Left colon (tissue), 2 donors: ENCODE data around the gene SLC28A3. TPM values are rescaled to one million over a fixed set of nuclear protein-coding genes. Genes with fewer than 3 reads are reported as not detected.

Experiments
- ATAC-seq: fragments of 200-7000 bp; cut with Tn5 transposase; one replicate; pipeline ENCODE4 v1.9.1; 2020; ENCODE audit warnings: mild to moderate bottlenecking, moderate library complexity
- DNase-seq, 2 donors: peaks; one replicate each; pipeline ENCODE4 v3.0.0-alpha.2; 2020
- intact Hi-C, 2 donors: fragments of 100-400 bp; cut with DNase I in 1 of 2; cut with micrococcal nuclease in 1 of 2; formaldehyde crosslinking; loops; one replicate each; pipeline versions ENCODE4 v1.11.2 to v1.14.0; 2022; cut with DNase I, micrococcal nuclease
- total RNA-seq, 2 donors: library from RNA; stranded (reverse); fragmentation: NEBNext Ultra II Directional; extraction: Animal tissue kit (Norgen Biotek cat#: 25700); gene quantifications; one replicate each; pipeline ENCODE4 v1.2.1, GENCODE V29; 2021
- donor health status: DM: no; HTN: no; CAD: no.
- donor health status: DM: yes; HTN: yes; CAD: no.

SLC28A3 gene
- total RNA-seq, 2 donors from 2014 or later = 0.84 to 1.5 TPM

- intact Hi-C loops = no loop called here
- DNase-seq (no peak), ATAC-seq (no peak)
Measured at GRCh38 chr9:84357275-84357674, 16.7 kb upstream of the SLC28A3 start.

GRCh38 chr9:84354035-84354434 is 13.5 kb upstream of the SLC28A3 start:
- DNase-seq = no peak
- intact Hi-C loops = no loop called here
- no peak for ATAC-seq

GRCh38 chr9:84349671-84350070 is 9.1 kb upstream of the SLC28A3 start:
- DNase-seq (no peak), ATAC-seq (peak; percentile 44)
- intact Hi-C loops = no loop called here

- DNase-seq (no peak), ATAC-seq (no peak)
- intact Hi-C loops = no loop called here
Measured at GRCh38 chr9:84343111-84343521, 2.6 kb upstream of the SLC28A3 start.

- DNase-seq (peak in 1 of 2 donors; percentile 14), ATAC-seq (peak; percentile 25)
- intact Hi-C loops = no loop called here
Measured at GRCh38 chr9:84339962-84340361, 596 bp downstream of the SLC28A3 start.

GRCh38 chr9:84339503-84339902 is 1.1 kb downstream of the SLC28A3 start:
- intact Hi-C loops = no loop called here
- ATAC-seq = peak; percentile 12
- no peak for DNase-seq

- ATAC-seq (peak; percentile 65), DNase-seq (no peak)
- intact Hi-C loops = no loop called here
Measured at GRCh38 chr9:84338792-84339191, 1.8 kb downstream of the SLC28A3 start.

- intact Hi-C loops = no loop called here
- ATAC-seq = peak; percentile 56
- peak in 1 of 2 donors; percentile 18 for DNase-seq
Measured at GRCh38 chr9:84337252-84337651, 3.3 kb downstream of the SLC28A3 start.

GRCh38 chr9:84331119-84331809 is 9.3 kb downstream of the SLC28A3 start:
- ATAC-seq (peak; percentile 79), DNase-seq (peak in 1 of 2 donors; percentile 10)
- intact Hi-C loops = no loop called here

GRCh38 chr9:84330246-84330645 is 10.3 kb downstream of the SLC28A3 start:
- no peak for DNase-seq
- no peak for ATAC-seq

GRCh38 chr9:84327184-84327583 is 13.4 kb downstream of the SLC28A3 start:
- DNase-seq (no peak), ATAC-seq (no peak)
- intact Hi-C loops = no loop called here

More at GRCh38 chr9:84330246-84330645, 10.3 kb downstream of the SLC28A3 start:
- intact Hi-C loops = no loop called here

- ATAC-seq (peak; percentile 79), DNase-seq (no peak)
- intact Hi-C loops = no loop called here
Measured at GRCh38 chr9:84325347-84325973, 15.1 kb downstream of the SLC28A3 start.

- peak; percentile 31 for ATAC-seq
- intact Hi-C loops = no loop called here
- no peak for DNase-seq
Measured at GRCh38 chr9:84324811-84325210, 15.7 kb downstream of the SLC28A3 start.

GRCh38 chr9:84323858-84324257 is 16.7 kb downstream of the SLC28A3 start:
- intact Hi-C loops = no loop called here
- ATAC-seq (peak; percentile 21), DNase-seq (no peak)

GRCh38 chr9:84322828-84323227 is 17.7 kb downstream of the SLC28A3 start:
- ATAC-seq (no peak), DNase-seq (no peak)
- intact Hi-C loops = no loop called here

- DNase-seq (no peak), ATAC-seq (no peak)
- intact Hi-C loops = no loop called here
Measured at GRCh38 chr9:84320231-84320630, 20.3 kb downstream of the SLC28A3 start.

GRCh38 chr9:84319632-84320031 is 20.9 kb downstream of the SLC28A3 start:
- intact Hi-C loops = loop anchor here in 1 of 2 donors (5.0 kb wide), 1 partner anchor 382 kb away; no protein-coding TSS in a partner anchor
- DNase-seq (no peak), ATAC-seq (no peak)

- DNase-seq (no peak), ATAC-seq (no peak)
- intact Hi-C loops = loop anchor here in 1 of 2 donors (5.0 kb wide), 1 partner anchor 382 kb away; no protein-coding TSS in a partner anchor
Measured at GRCh38 chr9:84318981-84319380, 21.6 kb downstream of the SLC28A3 start.

GRCh38 chr9:84317563-84317962 is 23.0 kb downstream of the SLC28A3 start:
- no peak for ATAC-seq
- no peak for DNase-seq
- intact Hi-C loops = loop anchor here in 1 of 2 donors (5.0 kb wide), 1 partner anchor 380 kb away; no protein-coding TSS in a partner anchor

- intact Hi-C loops = loop anchor here in 1 of 2 donors (5.0 kb wide), 1 partner anchor 378 kb away; no protein-coding TSS in a partner anchor
- peak; percentile 33 to 66 for DNase-seq
- peak; percentile 73 for ATAC-seq
Measured at GRCh38 chr9:84315278-84315877, 25.2 kb downstream of the SLC28A3 start.
